ENCODE measurements around the gene TATDN2. TPM values are rescaled to one million over a fixed set of nuclear protein-coding genes. Genes with fewer than 3 reads are reported as not detected.
"Not testable (repeated sequence)": the region's sequence is repeated elsewhere in the genome, so short reads cannot be mapped to it uniquely, and the experiment has no call there.

TATDN2 gene
- total RNA-seq, 1 experiment from 2014 or later = 30.4 TPM

DNA sequence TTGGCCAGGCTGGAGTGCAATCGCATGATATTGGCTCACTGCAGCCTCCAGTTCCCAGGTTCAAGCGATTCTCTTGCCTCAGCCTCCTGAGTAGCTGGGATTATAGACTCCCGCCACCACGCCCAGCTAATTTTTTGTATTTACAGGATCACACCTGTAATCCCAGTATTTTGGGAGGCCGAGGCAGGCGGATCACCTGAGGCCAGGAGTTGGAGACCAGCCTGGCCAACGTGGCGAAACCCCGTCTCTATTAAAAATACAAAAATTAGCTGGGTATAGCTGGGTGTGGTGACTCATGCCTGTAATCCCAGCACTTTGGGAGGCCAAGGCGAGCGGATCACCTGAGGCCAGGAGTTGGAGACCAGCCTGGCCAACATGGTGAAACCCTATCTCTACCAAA lies 24.2 kb downstream of the TATDN2 start:
- CTCF ChIA-PET; in situ Hi-C loops (cut with HindIII; ENCODE audit: low pct_unique_long_range_greater_than_20kb, low sequenced_read_pairs); ATAC-seq; H3K27ac ChIP-seq (ENCODE audit: low read length); H3K9me3 ChIP-seq (ENCODE audit: control insufficient read depth, insufficient read depth, low read depth, low read length); H3K4me1 ChIP-seq (ENCODE audit: control insufficient read depth, insufficient read depth, low read length); H3K27me3 ChIP-seq (ENCODE audit: control insufficient read depth, insufficient read depth, low read length); H3K4me3 ChIP-seq (ENCODE audit: low read depth in 2 of 2, low read length in 2 of 2); BruUV-seq (replicated peaks); intact Hi-C loops (cut with micrococcal nuclease; ENCODE audit: unreplicated experiment); DNase-seq (ENCODE audit: low read depth, low spot score); H3K36me3 ChIP-seq (ENCODE audit: control insufficient read depth, insufficient read depth, low read length): not testable (repeated sequence)
- POLR2A ChIA-PET = interaction anchor here (0.6 kb wide), 2 partner anchors 10 to 406 kb away, joined by 3 to 4 read pairs; no protein-coding TSS in a partner anchor

DNA sequence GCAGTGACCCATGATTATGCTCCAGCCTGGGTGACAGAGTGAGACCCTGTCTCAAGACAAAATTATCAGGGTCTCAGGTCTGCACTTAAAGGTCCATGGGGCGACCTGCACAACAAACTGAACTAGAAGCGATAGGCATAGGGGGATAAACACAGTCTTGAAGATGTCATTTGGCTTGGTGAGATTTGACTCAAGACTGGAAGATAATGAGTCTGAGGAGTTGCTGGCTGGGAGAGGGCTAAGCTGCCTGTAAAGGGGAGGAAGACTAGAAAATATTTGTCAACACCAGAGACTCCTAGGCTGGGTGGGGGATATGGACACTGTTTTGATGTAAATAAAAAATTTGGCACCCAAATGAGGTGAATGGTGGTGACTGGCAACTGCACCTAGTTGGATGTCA lies 24.7 kb downstream of the TATDN2 start:
- in situ Hi-C loops (cut with HindIII; ENCODE audit: low pct_unique_long_range_greater_than_20kb, low sequenced_read_pairs) = no loop called here
- no peak overlapping the region for H3K4me3 ChIP-seq (ENCODE audit: low read depth in 2 of 2, low read length in 2 of 2)
- BruUV-seq (replicated peaks) = no TSS peak
- DNase-seq (ENCODE audit: low read depth, low spot score) (no peak), ATAC-seq (no peak)
- no peaks in the 10 kb centered on the region for H3K9me3 ChIP-seq (ENCODE audit: control insufficient read depth, insufficient read depth, low read depth, low read length)
- intact Hi-C loops (cut with micrococcal nuclease; ENCODE audit: unreplicated experiment) = no loop called here
- no peak for TF ChIP-seq POLR2AphosphoS5 (IDR thresholded peaks at IDR 0.05; ENCODE audit: low read depth, low read length)
- TF ChIP-seq, protein P1, sequence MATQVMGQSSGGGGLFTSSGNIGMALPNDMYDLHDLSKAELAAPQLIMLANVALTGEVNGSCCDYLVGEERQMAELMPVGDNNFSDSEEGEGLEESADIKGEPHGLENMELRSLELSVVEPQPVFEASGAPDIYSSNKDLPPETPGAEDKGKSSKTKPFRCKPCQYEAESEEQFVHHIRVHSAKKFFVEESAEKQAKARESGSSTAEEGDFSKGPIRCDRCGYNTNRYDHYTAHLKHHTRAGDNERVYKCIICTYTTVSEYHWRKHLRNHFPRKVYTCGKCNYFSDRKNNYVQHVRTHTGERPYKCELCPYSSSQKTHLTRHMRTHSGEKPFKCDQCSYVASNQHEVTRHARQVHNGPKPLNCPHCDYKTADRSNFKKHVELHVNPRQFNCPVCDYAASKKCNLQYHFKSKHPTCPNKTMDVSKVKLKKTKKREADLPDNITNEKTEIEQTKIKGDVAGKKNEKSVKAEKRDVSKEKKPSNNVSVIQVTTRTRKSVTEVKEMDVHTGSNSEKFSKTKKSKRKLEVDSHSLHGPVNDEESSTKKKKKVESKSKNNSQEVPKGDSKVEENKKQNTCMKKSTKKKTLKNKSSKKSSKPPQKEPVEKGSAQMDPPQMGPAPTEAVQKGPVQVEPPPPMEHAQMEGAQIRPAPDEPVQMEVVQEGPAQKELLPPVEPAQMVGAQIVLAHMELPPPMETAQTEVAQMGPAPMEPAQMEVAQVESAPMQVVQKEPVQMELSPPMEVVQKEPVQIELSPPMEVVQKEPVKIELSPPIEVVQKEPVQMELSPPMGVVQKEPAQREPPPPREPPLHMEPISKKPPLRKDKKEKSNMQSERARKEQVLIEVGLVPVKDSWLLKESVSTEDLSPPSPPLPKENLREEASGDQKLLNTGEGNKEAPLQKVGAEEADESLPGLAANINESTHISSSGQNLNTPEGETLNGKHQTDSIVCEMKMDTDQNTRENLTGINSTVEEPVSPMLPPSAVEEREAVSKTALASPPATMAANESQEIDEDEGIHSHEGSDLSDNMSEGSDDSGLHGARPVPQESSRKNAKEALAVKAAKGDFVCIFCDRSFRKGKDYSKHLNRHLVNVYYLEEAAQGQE (IDR thresholded peaks at IDR 0.05; ENCODE audit: insufficient read depth in 1 of 2, low read depth in 2 of 2, low read length in 1 of 2) = no peak
- no peak for TF ChIP-seq SIN3A (IDR thresholded peaks at IDR 0.05; ENCODE audit: borderline replicate concordance, insufficient read depth, low read depth, low read length)
- no peak for TF ChIP-seq TCF7L2 (IDR thresholded peaks at IDR 0.05; ENCODE audit: low read depth, low read length)
- TF ChIP-seq, protein P2, sequence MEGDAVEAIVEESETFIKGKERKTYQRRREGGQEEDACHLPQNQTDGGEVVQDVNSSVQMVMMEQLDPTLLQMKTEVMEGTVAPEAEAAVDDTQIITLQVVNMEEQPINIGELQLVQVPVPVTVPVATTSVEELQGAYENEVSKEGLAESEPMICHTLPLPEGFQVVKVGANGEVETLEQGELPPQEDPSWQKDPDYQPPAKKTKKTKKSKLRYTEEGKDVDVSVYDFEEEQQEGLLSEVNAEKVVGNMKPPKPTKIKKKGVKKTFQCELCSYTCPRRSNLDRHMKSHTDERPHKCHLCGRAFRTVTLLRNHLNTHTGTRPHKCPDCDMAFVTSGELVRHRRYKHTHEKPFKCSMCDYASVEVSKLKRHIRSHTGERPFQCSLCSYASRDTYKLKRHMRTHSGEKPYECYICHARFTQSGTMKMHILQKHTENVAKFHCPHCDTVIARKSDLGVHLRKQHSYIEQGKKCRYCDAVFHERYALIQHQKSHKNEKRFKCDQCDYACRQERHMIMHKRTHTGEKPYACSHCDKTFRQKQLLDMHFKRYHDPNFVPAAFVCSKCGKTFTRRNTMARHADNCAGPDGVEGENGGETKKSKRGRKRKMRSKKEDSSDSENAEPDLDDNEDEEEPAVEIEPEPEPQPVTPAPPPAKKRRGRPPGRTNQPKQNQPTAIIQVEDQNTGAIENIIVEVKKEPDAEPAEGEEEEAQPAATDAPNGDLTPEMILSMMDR (IDR thresholded peaks at IDR 0.05) = no peak
- ChIA-PET POLR2A (interaction anchor here (0.6 kb wide), 2 partner anchors 11 to 406 kb away, joined by 3 to 4 read pairs; no protein-coding TSS in a partner anchor), CTCF (no interaction called here)
- H3K27ac ChIP-seq (ENCODE audit: low read length) = no peak overlapping the region
- H3K27me3 ChIP-seq (ENCODE audit: control insufficient read depth, insufficient read depth, low read length) = no peaks in the 10 kb centered on the region
- H3K36me3 ChIP-seq (ENCODE audit: control insufficient read depth, insufficient read depth, low read length) = peaks cover 4% of the 10 kb centered on the region
- H3K4me1 ChIP-seq (ENCODE audit: control insufficient read depth, insufficient read depth, low read length) = no peaks in the 10 kb centered on the region

DNA sequence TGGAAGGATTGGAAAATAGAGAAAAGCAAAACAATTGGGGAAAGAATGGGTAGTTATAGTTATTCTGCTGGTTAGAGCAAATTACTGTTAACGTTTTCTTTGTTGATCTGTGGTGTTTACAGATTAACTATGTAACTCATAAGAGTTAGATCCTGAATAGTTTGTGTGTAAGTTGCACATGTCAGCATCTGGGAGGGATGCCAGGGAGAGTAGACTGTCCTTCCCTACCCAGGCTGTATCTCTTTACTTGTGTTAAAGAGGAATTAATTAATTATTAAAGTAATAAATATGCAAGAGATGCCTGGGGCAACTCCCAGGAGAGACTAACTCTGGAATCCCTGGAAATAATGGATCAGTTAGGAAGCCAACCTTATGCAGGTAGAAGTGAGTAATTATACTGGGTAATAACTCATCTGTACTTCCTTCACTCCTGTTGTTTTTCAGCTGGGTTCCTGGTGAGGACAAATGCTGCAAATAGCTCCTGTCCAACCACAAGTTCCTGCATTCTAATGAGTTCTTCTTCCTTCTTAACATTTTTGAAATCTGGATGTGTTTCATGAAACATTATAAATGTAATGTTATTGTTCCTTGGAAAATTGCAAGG lies 25.5 kb downstream of the TATDN2 start:
- POLR2A ChIA-PET = no interaction called here
- Histone ChIP-seq H3K4me3 (ENCODE audit: low read depth in 2 of 2, low read length in 2 of 2) (no peak overlapping the region), H3K27ac (ENCODE audit: low read length) (no peak overlapping the region), H3K27me3 (ENCODE audit: control insufficient read depth, insufficient read depth, low read length) (no peaks in the 10 kb centered on the region), H3K36me3 (ENCODE audit: control insufficient read depth, insufficient read depth, low read length) (no peaks in the 10 kb centered on the region; the same call in 1 of the 2 replicates), H3K9me3 (ENCODE audit: control insufficient read depth, insufficient read depth, low read depth, low read length) (no peaks in the 10 kb centered on the region), H3K4me1 (ENCODE audit: control insufficient read depth, insufficient read depth, low read length) (no peaks in the 10 kb centered on the region)
- BruUV-seq (replicated peaks) = no TSS peak
- TF ChIP-seq, protein P1 (IDR thresholded peaks at IDR 0.05; ENCODE audit: insufficient read depth in 1 of 2, low read depth in 2 of 2, low read length in 1 of 2) = no peak
- TF ChIP-seq SIN3A (IDR thresholded peaks at IDR 0.05; ENCODE audit: borderline replicate concordance, insufficient read depth, low read depth, low read length) = no peak
- TF ChIP-seq POLR2AphosphoS5 (IDR thresholded peaks at IDR 0.05; ENCODE audit: low read depth, low read length) = no peak
- TF ChIP-seq, protein P2 (IDR thresholded peaks at IDR 0.05) = no peak
- no peak for TF ChIP-seq TCF7L2 (IDR thresholded peaks at IDR 0.05; ENCODE audit: low read depth, low read length)
- in situ Hi-C loops (cut with HindIII; ENCODE audit: low pct_unique_long_range_greater_than_20kb, low sequenced_read_pairs) = no loop called here
- intact Hi-C loops (cut with micrococcal nuclease; ENCODE audit: unreplicated experiment) = no loop called here
- CTCF ChIA-PET = no interaction called here
- DNase-seq (ENCODE audit: low read depth, low spot score) (no peak), ATAC-seq (no peak)
